ENCODE results near the gene FLAD1.

GRCh38 chr1:154970631-154971340, 12.4 kb upstream of the FLAD1 start, which contains the start of gene SHC1:
- TF ChIP-seq POLR2A (IDR thresholded peaks at IDR 0.05): peak; percentile 93 to 95
- TF ChIP-seq CTCF (IDR thresholded peaks at IDR 0.05): no peak

All from adrenal gland (tissue), 5 donors.